Esophagus muscularis mucosa (tissue), 4 donors: Measurements from ENCODE around the gene AHNAK2. TPM values are rescaled to one million over a fixed set of nuclear protein-coding genes. Genes with fewer than 3 reads are reported as not detected.
"Not testable (repeated sequence)": the region's sequence is repeated elsewhere in the genome, so short reads cannot be mapped to it uniquely, and the experiment has no call there.

Experiments
- DNase-seq: peaks from one replicate; pipeline ENCODE4 v3.0.0-alpha.2; 2017; ENCODE audit errors: extremely low spot score
- H3K27ac ChIP-seq, 4 donors: fragments of 200-600 bp; sonication (generic); replicated peaks in 1 of 4; 1 replicate in 3 of 4; 2 replicates in 1 of 4; pipeline ENCODE4 v1.5.1; 2016 to 2019; ENCODE audit warnings: mild to moderate bottlenecking in 1 of 4
- H3K27me3 ChIP-seq, 4 donors: fragments of 200-600 bp; sonication (generic); one replicate each; pipeline versions ENCODE4 v1.5.1 to v1.6.0; 2016 to 2019
- H3K36me3 ChIP-seq, 4 donors: fragments of 200-600 bp; sonication (generic); one replicate each; pipeline ENCODE4 v1.5.1; 2016 to 2019
- H3K4me1 ChIP-seq, 4 donors: fragments of 200-600 bp; sonication (generic); one replicate each; pipeline ENCODE4 v1.5.1; 2016 to 2019
- H3K4me3 ChIP-seq, 4 donors: fragments of 200-600 bp; sonication (generic); 1 replicate in 2 of 4; 2 replicates in 2 of 4; pipeline ENCODE4 v1.5.1; 2016 to 2019; ENCODE audit warnings: mild to moderate bottlenecking in 4 of 4, moderate library complexity in 1 of 4
- H3K9me3 ChIP-seq, 4 donors: fragments of 200-600 bp; sonication (generic); 1 replicate in 3 of 4; 2 replicates in 1 of 4; pipeline ENCODE4 v1.5.1; 2016 to 2019
- EP300 ChIP-seq: sonication (generic); formaldehyde crosslinking; IDR thresholded peaks from one replicate; pipeline ENCODE4 v1.6.1; 2017; ENCODE audit warnings: antibody characterized with exemption
- POLR2A ChIP-seq: fragments of 450-650 bp; IDR thresholded peaks from one replicate; pipeline ENCODE4 v1.6.1; 2017; ENCODE audit warnings: antibody characterized with exemption, moderate library complexity, mild to moderate bottlenecking, low read depth
- POLR2AphosphoS5 ChIP-seq, 2 donors: sonication (generic); formaldehyde crosslinking; IDR thresholded peaks; one replicate each; pipeline ENCODE4 v1.6.1; 2017; ENCODE audit warnings: antibody characterized with exemption in 2 of 2
- WGBS: methylation state at CpG from one replicate; pipeline ENCODE4 v1.1.5; 2018; 5-methylcytosine and 5-hydroxymethylcytosine counted together
- intact Hi-C: fragments of 100-400 bp; cut with DNase I; formaldehyde crosslinking; loops from one replicate; pipeline ENCODE4 v1.15.1; 2023
- total RNA-seq, 4 donors: library from RNA; depleted of rRNA; stranded (reverse); fragments of >200 nt; gene quantifications; one replicate each; pipeline versions ENCODE4 v1.1.0 to v1.2.1, GENCODE V29; 2016
- TF ChIP-seq, protein P1 (sequence below), 3 experiments: fragments of 200-600 bp in 2 of 3; fragments of 450-650 bp in 1 of 3; sonication (generic) in 2 of 3; IDR thresholded peaks; one replicate each; pipeline ENCODE4 v1.5.1; 2017 to 2019; ENCODE audit warnings: antibody characterized with exemption in 3 of 3, mild to moderate bottlenecking in 2 of 3, moderate library complexity in 1 of 3

The AHNAK2 gene
- total RNA-seq, 4 donors from 2014 or later: 95.3 to 277 (median 195) TPM

DNA sequence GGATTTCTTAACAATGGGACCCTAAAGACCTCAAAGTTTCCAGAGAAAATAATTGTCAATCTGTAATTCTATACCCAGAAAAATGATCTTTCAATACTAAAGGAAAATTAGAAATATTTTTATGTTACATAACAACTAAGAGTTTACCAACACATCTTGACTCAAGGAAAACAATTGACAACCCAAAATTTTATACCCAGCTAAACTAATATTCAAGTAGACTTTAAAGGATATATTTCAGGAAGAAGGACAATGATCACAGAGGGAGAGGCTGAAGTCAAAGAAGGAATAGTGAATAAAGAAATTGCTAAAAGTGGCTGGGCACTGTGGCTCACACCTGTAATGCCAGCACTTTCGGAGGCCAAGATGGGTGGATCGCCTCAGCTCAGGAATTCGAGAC is 66.1 kb downstream of the AHNAK2 start:
- DNase-seq: no peak
- no peaks in the 10 kb centered on the region for H3K4me1 ChIP-seq
- no peaks in the 10 kb centered on the region for H3K36me3 ChIP-seq
- intact Hi-C loops: no loop called here
- peaks cover 0 to 13% (median 11%) of the 10 kb centered on the region in 4 donors for H3K9me3 ChIP-seq
- 92% methylated on average over 3 of the region's 3 CpGs for WGBS
- TF ChIP-seq, protein P1, sequence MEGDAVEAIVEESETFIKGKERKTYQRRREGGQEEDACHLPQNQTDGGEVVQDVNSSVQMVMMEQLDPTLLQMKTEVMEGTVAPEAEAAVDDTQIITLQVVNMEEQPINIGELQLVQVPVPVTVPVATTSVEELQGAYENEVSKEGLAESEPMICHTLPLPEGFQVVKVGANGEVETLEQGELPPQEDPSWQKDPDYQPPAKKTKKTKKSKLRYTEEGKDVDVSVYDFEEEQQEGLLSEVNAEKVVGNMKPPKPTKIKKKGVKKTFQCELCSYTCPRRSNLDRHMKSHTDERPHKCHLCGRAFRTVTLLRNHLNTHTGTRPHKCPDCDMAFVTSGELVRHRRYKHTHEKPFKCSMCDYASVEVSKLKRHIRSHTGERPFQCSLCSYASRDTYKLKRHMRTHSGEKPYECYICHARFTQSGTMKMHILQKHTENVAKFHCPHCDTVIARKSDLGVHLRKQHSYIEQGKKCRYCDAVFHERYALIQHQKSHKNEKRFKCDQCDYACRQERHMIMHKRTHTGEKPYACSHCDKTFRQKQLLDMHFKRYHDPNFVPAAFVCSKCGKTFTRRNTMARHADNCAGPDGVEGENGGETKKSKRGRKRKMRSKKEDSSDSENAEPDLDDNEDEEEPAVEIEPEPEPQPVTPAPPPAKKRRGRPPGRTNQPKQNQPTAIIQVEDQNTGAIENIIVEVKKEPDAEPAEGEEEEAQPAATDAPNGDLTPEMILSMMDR (IDR thresholded peaks at IDR 0.05): no peak
- no peak for TF ChIP-seq POLR2A
- TF ChIP-seq EP300: no peak
- TF ChIP-seq POLR2AphosphoS5 (IDR thresholded peaks at IDR 0.05): no peak
- H3K27me3 ChIP-seq: no peaks in the 10 kb centered on the region
- H3K4me3 ChIP-seq: no peak overlapping the region
- no peak overlapping the region for H3K27ac ChIP-seq

DNA sequence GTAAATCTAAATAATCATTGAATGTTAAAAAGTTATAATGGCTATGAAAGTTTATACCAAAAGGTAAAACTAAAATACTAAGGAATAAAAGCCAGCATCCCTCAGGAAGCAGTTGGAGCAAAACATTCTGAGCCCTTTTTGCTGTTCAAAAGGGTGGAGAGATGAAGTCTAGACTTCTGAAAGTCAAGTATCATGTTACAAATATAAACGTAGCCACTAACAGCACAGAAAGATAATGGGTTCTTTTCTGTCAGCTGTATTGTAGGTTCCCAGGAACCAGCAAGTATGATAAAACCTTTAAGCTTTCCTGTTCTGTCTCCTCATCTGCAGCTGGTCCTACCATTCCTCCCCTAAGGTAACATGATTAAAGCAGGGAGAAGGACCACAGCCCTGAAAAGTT is 69.9 kb downstream of the AHNAK2 start:
- Histone ChIP-seq H3K4me3 (no peak overlapping the region), H3K36me3 (no peaks in the 10 kb centered on the region), H3K27ac (no peak overlapping the region), H3K27me3 (peaks cover 0 to 17% (median 0%) of the 10 kb centered on the region in 4 donors), H3K9me3 (peaks cover 0 to 13% (median 11%) of the 10 kb centered on the region in 4 donors), H3K4me1 (no peaks in the 10 kb centered on the region)
- 20% methylated on average over 1 of the region's 1 CpG for WGBS
- TF ChIP-seq, protein P1 (IDR thresholded peaks at IDR 0.05): no peak
- TF ChIP-seq EP300 (no peak), POLR2AphosphoS5 (IDR thresholded peaks at IDR 0.05) (no peak), POLR2A (no peak)
- no peak for DNase-seq
- intact Hi-C loops: no loop called here

DNA sequence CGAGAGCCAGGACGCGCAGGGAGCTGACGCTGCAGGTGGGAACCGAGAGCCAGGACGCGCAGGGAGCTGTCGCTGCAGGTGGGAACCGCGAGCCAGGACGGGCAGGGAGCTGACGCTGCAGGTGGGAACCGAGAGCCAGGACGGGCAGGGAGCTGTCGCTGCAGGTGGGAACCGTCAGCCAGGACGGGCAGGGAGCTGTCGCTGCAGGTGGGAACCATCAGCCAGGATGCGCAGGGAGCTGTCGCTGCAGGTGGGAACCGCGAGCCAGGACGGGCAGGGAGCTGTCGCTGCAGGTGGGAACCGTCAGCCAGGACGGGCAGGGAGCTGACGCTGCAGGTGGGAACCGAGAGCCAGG is 72.6 kb downstream of the AHNAK2 start:
- H3K27ac ChIP-seq, H3K4me1 ChIP-seq, H3K4me3 ChIP-seq, H3K9me3 ChIP-seq, intact Hi-C loops, H3K36me3 ChIP-seq, DNase-seq: not testable (repeated sequence)
- peaks cover 0 to 17% (median 0%) of the 10 kb centered on the region in 4 donors for H3K27me3 ChIP-seq
- 79% methylated on average over 22 of the region's 28 CpGs for WGBS

DNA sequence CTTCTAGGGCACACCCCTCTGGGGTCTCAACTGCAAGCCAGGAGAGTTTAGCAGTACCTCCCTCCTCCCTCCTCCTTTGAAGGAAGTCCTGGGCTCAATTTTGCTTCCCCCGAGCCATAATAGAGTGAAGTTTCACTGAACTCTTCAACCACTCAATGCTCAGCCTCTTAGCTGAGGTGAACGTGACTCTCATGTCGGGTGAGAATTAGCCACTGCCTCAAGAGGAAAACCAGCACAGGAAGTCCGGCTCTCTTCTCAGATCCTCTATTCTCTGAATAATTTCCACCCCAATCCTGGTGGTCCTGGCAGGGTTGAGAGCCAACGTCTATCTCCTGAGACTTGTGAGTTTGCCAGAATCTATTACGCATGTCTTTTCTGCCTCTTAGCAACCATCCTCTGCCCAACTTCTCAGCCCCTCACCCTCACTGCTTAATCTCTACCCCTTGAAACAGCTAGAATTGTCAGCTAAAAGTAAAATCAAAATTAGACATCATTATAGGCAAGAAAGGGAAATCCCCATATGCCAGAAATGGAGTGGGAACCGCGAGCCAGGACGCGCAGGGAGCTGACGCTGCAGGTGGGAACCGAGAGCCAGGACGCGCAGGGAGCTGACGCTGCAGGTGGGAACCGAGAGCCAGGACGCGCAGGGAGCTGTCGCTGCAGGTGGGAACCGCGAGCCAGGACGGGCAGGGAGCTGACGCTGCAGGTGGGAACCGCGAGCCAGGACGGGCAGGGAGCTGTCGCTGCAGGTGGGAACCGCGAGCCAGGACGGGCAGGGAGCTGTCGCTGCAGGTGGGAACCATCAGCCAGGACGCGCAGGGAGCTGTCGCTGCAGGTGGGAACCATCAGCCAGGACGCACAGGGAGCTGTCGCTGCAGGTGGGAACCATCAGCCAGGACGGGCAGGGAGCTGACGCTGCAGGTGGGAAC is 73.3 kb downstream of the AHNAK2 start:
- intact Hi-C loops, H3K36me3 ChIP-seq, H3K4me3 ChIP-seq, H3K4me1 ChIP-seq, H3K27ac ChIP-seq, H3K9me3 ChIP-seq, DNase-seq: not testable (repeated sequence)
- WGBS: 70% methylated on average over 37 of the region's 38 CpGs
- H3K27me3 ChIP-seq: peaks cover 0 to 17% (median 0%) of the 10 kb centered on the region in 4 donors

DNA sequence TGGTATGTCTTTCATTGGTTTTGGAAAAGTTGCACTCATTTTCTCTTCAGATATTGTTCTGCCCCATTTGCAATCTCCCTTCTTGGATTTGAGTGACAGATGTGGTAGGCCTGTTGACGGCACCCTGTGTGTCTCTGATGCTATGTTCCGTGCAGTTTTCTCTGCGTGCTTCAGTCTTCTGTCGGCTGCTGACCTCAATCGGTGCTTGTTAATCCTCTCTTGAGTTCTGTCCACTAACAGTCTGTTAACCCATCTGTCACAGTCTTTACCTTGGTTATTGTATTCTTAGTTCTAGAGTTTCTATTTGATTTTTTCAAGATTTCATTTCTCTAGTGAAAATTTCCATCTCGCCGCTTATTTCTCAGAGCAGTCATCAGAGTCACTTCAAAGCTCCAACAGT is 74.2 kb downstream of the AHNAK2 start:
- DNase-seq: no peak
- TF ChIP-seq POLR2A (no peak), POLR2AphosphoS5 (IDR thresholded peaks at IDR 0.05) (no peak), EP300 (no peak)
- TF ChIP-seq, protein P1 (IDR thresholded peaks at IDR 0.05): no peak
- no peak overlapping the region for H3K4me3 ChIP-seq
- 94% methylated on average over 7 of the region's 7 CpGs for WGBS
- H3K36me3 ChIP-seq: no peaks in the 10 kb centered on the region
- no peaks in the 10 kb centered on the region for H3K9me3 ChIP-seq
- peaks cover 0 to 17% (median 0%) of the 10 kb centered on the region in 4 donors for H3K27me3 ChIP-seq
- intact Hi-C loops: no loop called here
- H3K27ac ChIP-seq: no peak overlapping the region
- H3K4me1 ChIP-seq: no peaks in the 10 kb centered on the region
